ENCODE results near the gene VGLL4.

The VGLL4 gene

GRCh38 chr3:11564577-11565001 lies 79.1 kb downstream of the VGLL4 start:
- DNase-seq (no peak), ATAC-seq (no peak)

- ATAC-seq (no peak), DNase-seq (no peak)
These were observed 79.9 kb downstream of the VGLL4 start for GRCh38 chr3:11563865-11564185.

GRCh38 chr3:11563159-11563864 lies 80.4 kb downstream of the VGLL4 start:
- DNase-seq (no peak), ATAC-seq (no peak)

- ATAC-seq (no peak), DNase-seq (no peak)
These were observed 81.3 kb downstream of the VGLL4 start for GRCh38 chr3:11562277-11562881.

GRCh38 chr3:11560746-11561145 lies 83.0 kb downstream of the VGLL4 start:
- no peak for ATAC-seq
- no peak for DNase-seq

- ATAC-seq, result no peak
- no peak for DNase-seq
These were observed 83.7 kb downstream of the VGLL4 start for GRCh38 chr3:11559816-11560633.

GRCh38 chr3:11558918-11559815 lies 84.5 kb downstream of the VGLL4 start:
- no peak for ATAC-seq

GRCh38 chr3:11558411-11558903 lies 85.3 kb downstream of the VGLL4 start:
- DNase-seq (no peak), ATAC-seq (no peak)

More at GRCh38 chr3:11558918-11559815, 84.5 kb downstream of the VGLL4 start:
- no peak for DNase-seq

GRCh38 chr3:11558002-11558401 lies 85.7 kb downstream of the VGLL4 start:
- ATAC-seq (peak; percentile 54), DNase-seq (no peak)

GRCh38 chr3:11556851-11557644 lies 86.7 kb downstream of the VGLL4 start:
- ATAC-seq, result no peak
- DNase-seq, result no peak

GRCh38 chr3:11555881-11556633 lies 87.7 kb downstream of the VGLL4 start:
- no peak for ATAC-seq

GRCh38 chr3:11555211-11555782 lies 88.4 kb downstream of the VGLL4 start:
- DNase-seq (no peak), ATAC-seq (no peak)

More at GRCh38 chr3:11555881-11556633, 87.7 kb downstream of the VGLL4 start:
- no peak for DNase-seq

- DNase-seq (no peak), ATAC-seq (no peak)
These were observed 89.0 kb downstream of the VGLL4 start for GRCh38 chr3:11554666-11555065.

- ATAC-seq, result no peak
These were observed 89.5 kb downstream of the VGLL4 start for GRCh38 chr3:11554236-11554610.

GRCh38 chr3:11553436-11554235 lies 90.1 kb downstream of the VGLL4 start:
- no peak for DNase-seq
- ATAC-seq, result no peak

More at GRCh38 chr3:11554236-11554610, 89.5 kb downstream of the VGLL4 start:
- DNase-seq, result no peak

- ATAC-seq (no peak), DNase-seq (no peak)
These were observed 91.1 kb downstream of the VGLL4 start for GRCh38 chr3:11552289-11553264.

GRCh38 chr3:11551036-11551435 lies 92.7 kb downstream of the VGLL4 start:
- DNase-seq (no peak), ATAC-seq (no peak)

- no peak for ATAC-seq
- DNase-seq, result no peak
These were observed 94.1 kb downstream of the VGLL4 start for GRCh38 chr3:11549580-11550140.
